ENCODE measurements around the gene UTP3. TPM values are rescaled to one million over a fixed set of nuclear protein-coding genes. Genes with fewer than 3 reads are reported as not detected.

The UTP3 gene
- total and polyA plus RNA-seq, 9 of the 15 experiments (the other 6 are each of a cell fraction or from before 2014, with no cell fraction given): 11.9 to 69.3 (median 34.0) TPM

- TF ChIP-seq HOMEZ (CRISPR knock-in tag; IDR thresholded peaks at IDR 0.05) (no peak), BHLHE40 (IDR thresholded peaks at IDR 0.05; ENCODE audit: low read length) (peak; percentile 60), ZNF134 (CRISPR knock-in tag; conservative IDR thresholded peaks at IDR 0.05) (no peak), ZNF764 (CRISPR knock-in tag; IDR thresholded peaks at IDR 0.05; ENCODE audit: low read depth) (no peak; the same call in 1 of the 2 replicates), NCOR1 (IDR thresholded peaks at IDR 0.05) (peak; percentile 57; the same call in 1 of the 2 replicates), MLLT1 (IDR thresholded peaks at IDR 0.05) (peak in 1 of 2 experiments; percentile 72; a peak in 1 of 4 replicates), ZFPM2 (CRISPR knock-in tag; IDR thresholded peaks at IDR 0.05) (no peak), BCL6 (CRISPR knock-in tag; IDR thresholded peaks at IDR 0.05) (no peak), BRF1 (IDR thresholded peaks at IDR 0.05; ENCODE audit: borderline replicate concordance, extremely low read depth, insufficient read length) (no peak), L3MBTL2 (IDR thresholded peaks at IDR 0.05) (peak; percentile 91), HOXB6 (CRISPR knock-in tag; IDR thresholded peaks at IDR 0.05; ENCODE audit: borderline replicate concordance) (no peak), TCF7L2 (IDR thresholded peaks at IDR 0.05; ENCODE audit: low read depth, low read length) (peak; percentile 67), POLR2AphosphoS5 (IDR thresholded peaks at IDR 0.05; ENCODE audit: control insufficient read depth, insufficient read depth, low read depth, low read length) (peak; percentile 62; the same call in 1 of the 2 replicates), ZZZ3 (IDR thresholded peaks at IDR 0.05) (no peak), ZNF146 (CRISPR knock-in tag; IDR thresholded peaks at IDR 0.05; ENCODE audit: unreplicated experiment) (no peak)
- TF ChIP-seq, protein P1, sequence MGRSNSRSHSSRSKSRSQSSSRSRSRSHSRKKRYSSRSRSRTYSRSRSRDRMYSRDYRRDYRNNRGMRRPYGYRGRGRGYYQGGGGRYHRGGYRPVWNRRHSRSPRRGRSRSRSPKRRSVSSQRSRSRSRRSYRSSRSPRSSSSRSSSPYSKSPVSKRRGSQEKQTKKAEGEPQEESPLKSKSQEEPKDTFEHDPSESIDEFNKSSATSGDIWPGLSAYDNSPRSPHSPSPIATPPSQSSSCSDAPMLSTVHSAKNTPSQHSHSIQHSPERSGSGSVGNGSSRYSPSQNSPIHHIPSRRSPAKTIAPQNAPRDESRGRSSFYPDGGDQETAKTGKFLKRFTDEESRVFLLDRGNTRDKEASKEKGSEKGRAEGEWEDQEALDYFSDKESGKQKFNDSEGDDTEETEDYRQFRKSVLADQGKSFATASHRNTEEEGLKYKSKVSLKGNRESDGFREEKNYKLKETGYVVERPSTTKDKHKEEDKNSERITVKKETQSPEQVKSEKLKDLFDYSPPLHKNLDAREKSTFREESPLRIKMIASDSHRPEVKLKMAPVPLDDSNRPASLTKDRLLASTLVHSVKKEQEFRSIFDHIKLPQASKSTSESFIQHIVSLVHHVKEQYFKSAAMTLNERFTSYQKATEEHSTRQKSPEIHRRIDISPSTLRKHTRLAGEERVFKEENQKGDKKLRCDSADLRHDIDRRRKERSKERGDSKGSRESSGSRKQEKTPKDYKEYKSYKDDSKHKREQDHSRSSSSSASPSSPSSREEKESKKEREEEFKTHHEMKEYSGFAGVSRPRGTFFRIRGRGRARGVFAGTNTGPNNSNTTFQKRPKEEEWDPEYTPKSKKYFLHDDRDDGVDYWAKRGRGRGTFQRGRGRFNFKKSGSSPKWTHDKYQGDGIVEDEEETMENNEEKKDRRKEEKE (IDR thresholded peaks at IDR 0.05; ENCODE audit: borderline replicate concordance in 1 of 2, control insufficient read depth in 1 of 2, low read depth in 2 of 2, low read length in 1 of 2): peak in 1 of 2 experiments; percentile 98; a peak in 2 of 4 replicates
- TF ChIP-seq, protein P2, sequence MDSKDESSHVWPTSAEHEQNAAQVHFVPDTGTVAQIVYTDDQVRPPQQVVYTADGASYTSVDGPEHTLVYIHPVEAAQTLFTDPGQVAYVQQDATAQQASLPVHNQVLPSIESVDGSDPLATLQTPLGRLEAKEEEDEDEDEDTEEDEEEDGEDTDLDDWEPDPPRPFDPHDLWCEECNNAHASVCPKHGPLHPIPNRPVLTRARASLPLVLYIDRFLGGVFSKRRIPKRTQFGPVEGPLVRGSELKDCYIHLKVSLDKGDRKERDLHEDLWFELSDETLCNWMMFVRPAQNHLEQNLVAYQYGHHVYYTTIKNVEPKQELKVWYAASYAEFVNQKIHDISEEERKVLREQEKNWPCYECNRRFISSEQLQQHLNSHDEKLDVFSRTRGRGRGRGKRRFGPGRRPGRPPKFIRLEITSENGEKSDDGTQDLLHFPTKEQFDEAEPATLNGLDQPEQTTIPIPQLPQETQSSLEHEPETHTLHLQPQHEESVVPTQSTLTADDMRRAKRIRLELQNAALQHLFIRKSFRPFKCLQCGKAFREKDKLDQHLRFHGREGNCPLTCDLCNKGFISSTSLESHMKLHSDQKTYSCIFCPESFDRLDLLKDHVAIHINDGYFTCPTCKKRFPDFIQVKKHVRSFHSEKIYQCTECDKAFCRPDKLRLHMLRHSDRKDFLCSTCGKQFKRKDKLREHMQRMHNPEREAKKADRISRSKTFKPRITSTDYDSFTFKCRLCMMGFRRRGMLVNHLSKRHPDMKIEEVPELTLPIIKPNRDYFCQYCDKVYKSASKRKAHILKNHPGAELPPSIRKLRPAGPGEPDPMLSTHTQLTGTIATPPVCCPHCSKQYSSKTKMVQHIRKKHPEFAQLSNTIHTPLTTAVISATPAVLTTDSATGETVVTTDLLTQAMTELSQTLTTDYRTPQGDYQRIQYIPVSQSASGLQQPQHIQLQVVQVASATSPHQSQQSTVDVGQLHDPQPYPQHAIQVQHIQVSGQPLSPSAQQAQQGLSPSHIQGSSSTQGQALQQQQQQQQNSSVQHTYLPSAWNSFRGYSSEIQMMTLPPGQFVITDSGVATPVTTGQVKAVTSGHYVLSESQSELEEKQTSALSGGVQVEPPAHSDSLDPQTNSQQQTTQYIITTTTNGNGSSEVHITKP (IDR thresholded peaks at IDR 0.05; ENCODE audit: partially characterized antibody): peak; percentile 69
Measured at GRCh38 chr4:70687821-70688794, at the start of gene UTP3 (continued).

All from K562 (cell line).